Testis (tissue), 2 donors: ENCODE results near the gene SEC31A.

ENCODE experiments used
- POLR2A ChIP-seq: fragments of 450-650 bp; IDR thresholded peaks from one replicate; pipeline ENCODE4 v1.6.1; 2017; ENCODE audit warnings: antibody characterized with exemption, mild to moderate bottlenecking, moderate library complexity
- TF ChIP-seq, protein P1 (sequence below), 3 experiments: fragments of 450-650 bp in 2 of 3; fragments of 200-600 bp in 1 of 3; sonication (generic) in 1 of 3; IDR thresholded peaks; one replicate each; pipeline ENCODE4 v1.5.1; 2016 to 2019; ENCODE audit warnings: antibody characterized with exemption in 3 of 3, mild to moderate bottlenecking in 2 of 3, moderate library complexity in 1 of 3

DNA sequence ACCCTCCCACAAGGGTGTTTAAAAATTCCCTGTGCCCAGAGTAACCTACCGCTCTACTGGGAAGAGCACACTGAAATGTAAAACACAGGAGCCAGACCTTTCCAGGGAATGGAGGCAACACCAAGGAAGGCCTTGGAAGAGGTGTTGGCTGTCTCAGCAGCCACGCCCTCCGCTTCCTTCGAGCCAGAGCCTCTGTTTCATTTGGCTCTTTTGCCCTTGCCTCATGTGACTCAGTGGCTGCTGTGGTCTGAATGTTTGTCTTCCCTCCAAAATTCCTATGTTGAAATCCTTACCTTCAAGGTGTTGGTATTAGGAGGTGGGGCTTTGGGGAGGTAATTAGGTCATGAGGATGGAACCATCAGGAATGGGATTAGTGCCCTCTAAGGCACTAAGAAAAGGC, 103.6 kb downstream of the SEC31A start:
- TF ChIP-seq, protein P1, sequence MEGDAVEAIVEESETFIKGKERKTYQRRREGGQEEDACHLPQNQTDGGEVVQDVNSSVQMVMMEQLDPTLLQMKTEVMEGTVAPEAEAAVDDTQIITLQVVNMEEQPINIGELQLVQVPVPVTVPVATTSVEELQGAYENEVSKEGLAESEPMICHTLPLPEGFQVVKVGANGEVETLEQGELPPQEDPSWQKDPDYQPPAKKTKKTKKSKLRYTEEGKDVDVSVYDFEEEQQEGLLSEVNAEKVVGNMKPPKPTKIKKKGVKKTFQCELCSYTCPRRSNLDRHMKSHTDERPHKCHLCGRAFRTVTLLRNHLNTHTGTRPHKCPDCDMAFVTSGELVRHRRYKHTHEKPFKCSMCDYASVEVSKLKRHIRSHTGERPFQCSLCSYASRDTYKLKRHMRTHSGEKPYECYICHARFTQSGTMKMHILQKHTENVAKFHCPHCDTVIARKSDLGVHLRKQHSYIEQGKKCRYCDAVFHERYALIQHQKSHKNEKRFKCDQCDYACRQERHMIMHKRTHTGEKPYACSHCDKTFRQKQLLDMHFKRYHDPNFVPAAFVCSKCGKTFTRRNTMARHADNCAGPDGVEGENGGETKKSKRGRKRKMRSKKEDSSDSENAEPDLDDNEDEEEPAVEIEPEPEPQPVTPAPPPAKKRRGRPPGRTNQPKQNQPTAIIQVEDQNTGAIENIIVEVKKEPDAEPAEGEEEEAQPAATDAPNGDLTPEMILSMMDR (IDR thresholded peaks at IDR 0.05), result no peak
- no peak for TF ChIP-seq POLR2A
